Trophoblast cell (in vitro differentiated cells and primary cell): ENCODE results near the gene RASGEF1C.

ENCODE experiments used
- DNase-seq, 2 donors: peaks; one replicate each; pipeline ENCODE4 v3.0.0-alpha.2; 2016
- H2AFZ ChIP-seq: 2 replicates; pipeline ENCODE4 v1.6.1; 2013; ENCODE audit warnings: low read length, moderate library complexity, mild to moderate bottlenecking; ENCODE audit not compliant: insufficient read depth, poor library complexity
- H2AK5ac ChIP-seq: 2 replicates; pipeline ENCODE4 v1.6.1; 2013; ENCODE audit warnings: mild to moderate bottlenecking, low read length
- H2BK120ac ChIP-seq: 2 replicates; pipeline ENCODE4 v1.6.1; 2013; ENCODE audit warnings: low read length, mild to moderate bottlenecking, moderate library complexity; ENCODE audit not compliant: insufficient read depth, poor library complexity
- H2BK12ac ChIP-seq: 2 replicates; pipeline ENCODE4 v1.6.1; 2013; ENCODE audit warnings: mild to moderate bottlenecking, low read length, moderate library complexity
- H2BK5ac ChIP-seq: 2 replicates; pipeline ENCODE4 v1.6.1; 2013; ENCODE audit warnings: low read length, low read depth, moderate library complexity, mild to moderate bottlenecking; ENCODE audit not compliant: poor library complexity
- H3K14ac ChIP-seq: 2 replicates; pipeline ENCODE4 v1.6.1; 2013; ENCODE audit warnings: mild to moderate bottlenecking, low read length
- H3K18ac ChIP-seq: 2 replicates; pipeline ENCODE4 v1.6.1; 2013; ENCODE audit warnings: mild to moderate bottlenecking, low read length
- H3K23ac ChIP-seq: 2 replicates; pipeline ENCODE4 v1.6.1; 2013; ENCODE audit warnings: low read length
- H3K27ac ChIP-seq: 2 replicates; pipeline ENCODE4 v1.5.1; 2013; ENCODE audit warnings: low read depth, mild to moderate bottlenecking, inconsistent platforms, low read length, moderate library complexity
- H3K27me3 ChIP-seq: 2 replicates; pipeline ENCODE4 v1.6.1; 2013; ENCODE audit warnings: inconsistent platforms, mild to moderate bottlenecking, low read length, moderate library complexity; ENCODE audit not compliant: insufficient read depth
- H3K36me3 ChIP-seq, 2 experiments: 1 replicate in 1 of 2; 2 replicates in 1 of 2; pipeline ENCODE4 v1.6.1; 2013; ENCODE audit warnings: low read length in 2 of 2, mild to moderate bottlenecking in 2 of 2, moderate library complexity in 1 of 2; ENCODE audit not compliant: insufficient read depth in 2 of 2, control insufficient read depth in 1 of 2
- H3K4ac ChIP-seq: 2 replicates; pipeline ENCODE4 v1.6.1; 2013; ENCODE audit warnings: low read depth, mild to moderate bottlenecking, low read length, moderate library complexity
- H3K4me1 ChIP-seq, 2 experiments: 1 replicate in 1 of 2; 2 replicates in 1 of 2; pipeline ENCODE4 v1.6.1; 2013; ENCODE audit warnings: low read length in 2 of 2, mild to moderate bottlenecking in 2 of 2, moderate library complexity in 1 of 2; ENCODE audit not compliant: insufficient read depth in 2 of 2, control insufficient read depth in 1 of 2
- H3K4me2 ChIP-seq: 2 replicates; pipeline ENCODE4 v1.6.1; 2013; ENCODE audit warnings: inconsistent platforms, mild to moderate bottlenecking, low read length, moderate library complexity
- H3K4me3 ChIP-seq: 2 replicates; pipeline ENCODE4 v1.5.1; 2013; ENCODE audit warnings: mild to moderate bottlenecking, low read depth, low read length, inconsistent platforms
- H3K79me1 ChIP-seq: one replicate; pipeline ENCODE4 v1.6.1; 2013; ENCODE audit warnings: low read length
- H3K79me2 ChIP-seq: 2 replicates; pipeline ENCODE4 v1.6.1; 2013; ENCODE audit warnings: low read length, mild to moderate bottlenecking; ENCODE audit not compliant: control insufficient read depth, insufficient read depth, poor library complexity
- H3K9ac ChIP-seq: 2 replicates; pipeline ENCODE4 v1.6.1; 2013; ENCODE audit warnings: mild to moderate bottlenecking, low read length
- H3K9me3 ChIP-seq: 2 replicates; pipeline ENCODE4 v1.6.1; 2013; ENCODE audit warnings: low read depth, mild to moderate bottlenecking, control low read depth, inconsistent platforms, low read length; ENCODE audit not compliant: insufficient read depth
- H4K12ac ChIP-seq: 2 replicates; pipeline ENCODE4 v1.6.1; 2013; ENCODE audit warnings: low read depth, mild to moderate bottlenecking, low read length, moderate library complexity
- H4K8ac ChIP-seq: 2 replicates; pipeline ENCODE4 v1.6.1; 2013; ENCODE audit warnings: low read depth, mild to moderate bottlenecking, low read length, moderate library complexity
- H4K91ac ChIP-seq: one replicate; pipeline ENCODE4 v1.6.1; 2013; ENCODE audit warnings: low read depth, mild to moderate bottlenecking, low read length, moderate library complexity
- WGBS: extraction: QIAGEN DNeasy Blood & Tissue Kit; methylation state at CpG from one replicate; pipeline ENCODE4 v1.1.7; 2013; ENCODE audit warnings: missing lambda C conversion rate; ENCODE audit not compliant: insufficient read length, insufficient coverage; ENCODE audit errors: extremely low coverage; 5-methylcytosine and 5-hydroxymethylcytosine counted together

Gene RASGEF1C

GRCh38 chr5:180101451-180102105 lies 107.4 kb downstream of the RASGEF1C start:
- H4K8ac ChIP-seq, result no peak overlapping the region
- H2AK5ac ChIP-seq, result no peak overlapping the region
- no peak overlapping the region for H3K4me3 ChIP-seq
- H2BK5ac ChIP-seq, result no peak overlapping the region
- no peaks in the 10 kb centered on the region for H3K79me1 ChIP-seq
- no peak overlapping the region for H2BK12ac ChIP-seq
- peaks cover 5% of the 10 kb centered on the region for H3K9me3 ChIP-seq
- WGBS, result no CpG with 5 or more reads among the region's 20 CpGs
- no peaks in the 10 kb centered on the region for H3K27me3 ChIP-seq
- H4K12ac ChIP-seq, result no peak overlapping the region
- H3K23ac ChIP-seq, result no peak overlapping the region
- H3K4me1 ChIP-seq, result no peaks in the 10 kb centered on the region
- H3K9ac ChIP-seq, result no peak overlapping the region
- H2AFZ ChIP-seq, result no peak overlapping the region
- no peak overlapping the region for H3K4me2 ChIP-seq
- H3K27ac ChIP-seq, result no peak overlapping the region
- H3K79me2 ChIP-seq, result no peaks in the 10 kb centered on the region
- no peak overlapping the region for H3K4ac ChIP-seq
- H3K36me3 ChIP-seq, result no peaks in the 10 kb centered on the region
- H2BK120ac ChIP-seq, result no peak overlapping the region
- no peak overlapping the region for H4K91ac ChIP-seq
- H3K14ac ChIP-seq, result no peak overlapping the region
- no peak overlapping the region for H3K18ac ChIP-seq
- DNase-seq, result no peak

- H2AK5ac ChIP-seq, result no peak overlapping the region
- DNase-seq, result no peak
- no peak overlapping the region for H2BK120ac ChIP-seq
- H3K27ac ChIP-seq, result no peak overlapping the region
- H4K91ac ChIP-seq, result no peak overlapping the region
- no peak overlapping the region for H2BK12ac ChIP-seq
- H3K27me3 ChIP-seq, result no peaks in the 10 kb centered on the region
- H2AFZ ChIP-seq, result no peak overlapping the region
- H3K79me2 ChIP-seq, result no peaks in the 10 kb centered on the region
- no peak overlapping the region for H3K4me3 ChIP-seq
- H3K4me1 ChIP-seq, result no peaks in the 10 kb centered on the region
- no peak overlapping the region for H3K4ac ChIP-seq
- no CpG with 5 or more reads among the region's 29 CpGs for WGBS
- no peaks in the 10 kb centered on the region for H3K36me3 ChIP-seq
- peaks cover 5% of the 10 kb centered on the region for H3K9me3 ChIP-seq
- H3K14ac ChIP-seq, result no peak overlapping the region
- H3K79me1 ChIP-seq, result no peaks in the 10 kb centered on the region
- no peak overlapping the region for H3K18ac ChIP-seq
- H4K8ac ChIP-seq, result no peak overlapping the region
- H3K9ac ChIP-seq, result no peak overlapping the region
- H4K12ac ChIP-seq, result no peak overlapping the region
- H2BK5ac ChIP-seq, result no peak overlapping the region
- H3K23ac ChIP-seq, result no peak overlapping the region
- H3K4me2 ChIP-seq, result no peak overlapping the region
These were observed 108.2 kb downstream of the RASGEF1C start for GRCh38 chr5:180100621-180101450.

DNA sequence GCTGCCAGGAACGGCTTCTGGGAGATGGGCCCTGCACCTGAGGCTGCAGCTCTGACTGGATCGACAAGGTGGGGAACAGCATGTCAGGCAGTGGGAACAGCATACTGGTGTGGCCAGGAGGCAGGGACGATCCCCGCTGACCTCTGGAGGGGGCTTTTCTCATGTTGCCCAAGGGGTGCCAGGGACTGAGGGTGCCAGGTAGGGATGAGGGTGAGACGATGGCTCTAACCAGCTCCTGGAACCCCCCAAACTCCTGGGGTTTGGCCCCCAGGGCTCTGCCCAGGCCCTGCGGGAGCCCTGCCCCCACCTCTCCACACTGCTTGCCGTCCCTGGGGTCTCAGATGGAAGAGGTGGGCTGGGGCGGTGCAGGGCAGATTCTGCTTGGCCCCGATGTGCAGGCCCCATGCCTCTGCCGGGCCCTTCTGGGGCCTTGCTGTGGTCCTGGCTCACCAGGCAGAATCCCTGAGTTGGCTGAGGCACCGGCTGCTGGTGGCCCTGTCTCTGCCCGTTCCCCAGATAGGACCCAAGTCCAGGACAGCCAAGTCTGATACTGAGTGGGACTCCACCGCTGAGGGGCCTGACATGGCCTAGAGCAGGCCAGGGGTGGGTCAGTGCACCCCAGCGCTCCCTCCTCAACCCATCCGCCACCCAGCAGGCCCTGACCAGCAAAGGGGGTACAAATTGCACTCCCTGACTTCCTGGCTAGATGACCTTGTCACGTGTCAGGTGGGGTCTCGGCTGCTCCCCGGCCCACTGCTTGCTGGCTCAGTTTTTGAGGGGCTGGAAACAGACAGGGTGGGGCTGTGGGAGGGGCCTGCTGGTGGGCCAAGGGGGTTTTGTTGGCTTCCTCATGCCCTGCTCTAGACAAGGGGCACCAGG lies 109.0 kb downstream of the RASGEF1C start:
- Histone ChIP-seq H2BK120ac (no peak overlapping the region), H3K79me1 (no peaks in the 10 kb centered on the region), H3K4me3 (no peak overlapping the region), H3K4me2 (no peak overlapping the region), H3K18ac (no peak overlapping the region), H4K12ac (peak overlapping the region; percentile 46), H2BK5ac (no peak overlapping the region), H3K23ac (no peak overlapping the region), H3K14ac (no peak overlapping the region), H3K9me3 (peaks cover 5% of the 10 kb centered on the region), H2AK5ac (no peak overlapping the region), H3K27me3 (no peaks in the 10 kb centered on the region), H3K79me2 (no peaks in the 10 kb centered on the region), H3K4me1 (no peaks in the 10 kb centered on the region), H2BK12ac (no peak overlapping the region), H3K36me3 (no peaks in the 10 kb centered on the region), H4K8ac (no peak overlapping the region), H4K91ac (no peak overlapping the region), H2AFZ (no peak overlapping the region), H3K27ac (no peak overlapping the region), H3K9ac (no peak overlapping the region), H3K4ac (no peak overlapping the region)
- no CpG with 5 or more reads among the region's 18 CpGs for WGBS
- no peak for DNase-seq

DNA sequence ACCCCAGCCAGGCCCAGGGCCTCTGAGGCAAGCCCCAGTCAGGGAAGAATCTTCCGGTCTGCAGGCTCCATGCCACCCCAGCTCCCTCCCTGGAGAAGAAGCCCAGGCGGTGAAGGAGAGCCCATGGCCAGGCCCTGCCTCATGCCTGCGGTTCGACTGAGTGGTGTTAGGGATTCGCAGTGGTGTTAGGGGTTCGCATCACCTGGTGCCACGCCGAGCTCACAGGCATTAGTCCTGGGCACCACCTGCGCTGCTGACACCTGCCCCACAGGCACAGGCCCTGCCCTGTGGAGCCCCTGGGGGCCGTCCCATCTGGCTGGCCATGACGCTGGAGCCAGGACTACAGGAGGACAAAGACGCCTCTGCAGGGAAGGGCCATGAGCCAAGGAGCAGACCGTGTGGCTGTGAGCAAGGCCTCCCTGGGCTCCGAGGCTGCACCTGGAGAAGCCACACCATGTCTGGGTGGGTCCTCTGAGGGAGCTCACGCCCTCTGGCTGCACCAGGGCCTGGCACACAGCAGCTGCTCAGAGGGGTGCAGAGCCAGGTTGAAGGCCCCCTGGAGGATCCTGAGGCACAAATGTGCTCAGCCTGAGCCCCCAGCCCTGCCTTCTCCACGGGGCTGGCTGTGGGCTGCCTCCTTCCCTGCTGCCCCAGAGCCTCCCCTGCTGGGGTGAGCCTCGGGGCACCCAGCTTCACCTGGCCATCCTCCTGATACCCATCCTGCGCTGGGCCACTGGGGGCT lies 109.8 kb downstream of the RASGEF1C start:
- no peak for DNase-seq

More for the DNA sequence above, 109.8 kb downstream of the RASGEF1C start:
- Histone ChIP-seq H2AFZ (no peak overlapping the region), H3K4me2 (no peak overlapping the region), H3K36me3 (no peaks in the 10 kb centered on the region), H3K18ac (no peak overlapping the region), H3K4me1 (no peaks in the 10 kb centered on the region), H3K23ac (no peak overlapping the region), H3K4me3 (no peak overlapping the region), H3K79me2 (no peaks in the 10 kb centered on the region), H4K91ac (no peak overlapping the region), H3K9me3 (peaks cover 5% of the 10 kb centered on the region), H2BK12ac (no peak overlapping the region), H4K12ac (no peak overlapping the region), H3K27me3 (no peaks in the 10 kb centered on the region), H3K79me1 (no peaks in the 10 kb centered on the region), H2BK120ac (no peak overlapping the region), H3K14ac (no peak overlapping the region), H4K8ac (no peak overlapping the region), H2BK5ac (no peak overlapping the region), H3K9ac (no peak overlapping the region), H3K4ac (no peak overlapping the region), H2AK5ac (no peak overlapping the region), H3K27ac (no peak overlapping the region)
- no CpG with 5 or more reads among the region's 18 CpGs for WGBS
